ENCODE measurements around the gene CFAP410. TPM values are rescaled to one million over a fixed set of nuclear protein-coding genes. Genes with fewer than 3 reads are reported as not detected.

Gene CFAP410
- total and polyA plus RNA-seq, 2 of the 13 experiments (the other 11 are each of a cell fraction or from before 2014, with no cell fraction given), result 8.0 to 20.1 TPM

DNA sequence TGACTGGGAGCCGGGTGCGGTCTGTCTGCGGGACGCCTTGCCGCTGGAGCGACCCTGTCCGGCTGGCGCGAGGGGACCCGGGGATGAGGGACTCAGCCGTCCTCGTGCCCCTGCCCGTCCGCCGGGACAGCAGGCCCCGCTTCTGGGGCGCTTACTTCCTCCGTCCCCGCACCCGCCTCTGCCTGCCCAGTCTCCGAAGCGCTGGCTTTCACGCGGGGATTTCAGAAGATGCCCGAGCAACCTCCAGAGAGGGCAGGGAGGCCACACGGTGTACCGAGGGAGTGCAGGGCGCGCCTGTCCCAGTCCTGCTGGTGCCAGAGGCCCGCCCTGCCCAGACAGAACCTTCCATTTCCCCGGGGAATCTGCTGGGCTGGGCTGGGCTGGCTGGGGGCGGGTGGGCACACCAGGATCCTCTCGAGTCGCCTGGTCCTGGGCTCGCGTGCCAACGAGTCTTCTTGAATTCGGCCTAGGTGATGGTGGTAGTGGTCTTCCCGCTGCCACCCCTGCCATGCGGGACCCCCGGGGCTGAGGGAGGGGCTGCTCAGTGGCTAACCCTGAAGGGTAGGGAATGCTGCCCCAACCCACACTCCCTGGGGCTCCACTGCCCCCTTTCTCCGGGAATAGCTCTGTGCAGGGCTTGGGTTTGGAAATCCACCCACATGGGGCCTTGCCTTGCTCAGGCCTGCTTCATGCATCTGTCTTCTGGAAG lies 11.7 kb upstream of the CFAP410 start (continued):
- no peak for TF ChIP-seq CAMTA2 (CRISPR knock-in tag; IDR thresholded peaks at IDR 0.05; ENCODE audit: borderline replicate concordance)
- TF ChIP-seq, protein P1, sequence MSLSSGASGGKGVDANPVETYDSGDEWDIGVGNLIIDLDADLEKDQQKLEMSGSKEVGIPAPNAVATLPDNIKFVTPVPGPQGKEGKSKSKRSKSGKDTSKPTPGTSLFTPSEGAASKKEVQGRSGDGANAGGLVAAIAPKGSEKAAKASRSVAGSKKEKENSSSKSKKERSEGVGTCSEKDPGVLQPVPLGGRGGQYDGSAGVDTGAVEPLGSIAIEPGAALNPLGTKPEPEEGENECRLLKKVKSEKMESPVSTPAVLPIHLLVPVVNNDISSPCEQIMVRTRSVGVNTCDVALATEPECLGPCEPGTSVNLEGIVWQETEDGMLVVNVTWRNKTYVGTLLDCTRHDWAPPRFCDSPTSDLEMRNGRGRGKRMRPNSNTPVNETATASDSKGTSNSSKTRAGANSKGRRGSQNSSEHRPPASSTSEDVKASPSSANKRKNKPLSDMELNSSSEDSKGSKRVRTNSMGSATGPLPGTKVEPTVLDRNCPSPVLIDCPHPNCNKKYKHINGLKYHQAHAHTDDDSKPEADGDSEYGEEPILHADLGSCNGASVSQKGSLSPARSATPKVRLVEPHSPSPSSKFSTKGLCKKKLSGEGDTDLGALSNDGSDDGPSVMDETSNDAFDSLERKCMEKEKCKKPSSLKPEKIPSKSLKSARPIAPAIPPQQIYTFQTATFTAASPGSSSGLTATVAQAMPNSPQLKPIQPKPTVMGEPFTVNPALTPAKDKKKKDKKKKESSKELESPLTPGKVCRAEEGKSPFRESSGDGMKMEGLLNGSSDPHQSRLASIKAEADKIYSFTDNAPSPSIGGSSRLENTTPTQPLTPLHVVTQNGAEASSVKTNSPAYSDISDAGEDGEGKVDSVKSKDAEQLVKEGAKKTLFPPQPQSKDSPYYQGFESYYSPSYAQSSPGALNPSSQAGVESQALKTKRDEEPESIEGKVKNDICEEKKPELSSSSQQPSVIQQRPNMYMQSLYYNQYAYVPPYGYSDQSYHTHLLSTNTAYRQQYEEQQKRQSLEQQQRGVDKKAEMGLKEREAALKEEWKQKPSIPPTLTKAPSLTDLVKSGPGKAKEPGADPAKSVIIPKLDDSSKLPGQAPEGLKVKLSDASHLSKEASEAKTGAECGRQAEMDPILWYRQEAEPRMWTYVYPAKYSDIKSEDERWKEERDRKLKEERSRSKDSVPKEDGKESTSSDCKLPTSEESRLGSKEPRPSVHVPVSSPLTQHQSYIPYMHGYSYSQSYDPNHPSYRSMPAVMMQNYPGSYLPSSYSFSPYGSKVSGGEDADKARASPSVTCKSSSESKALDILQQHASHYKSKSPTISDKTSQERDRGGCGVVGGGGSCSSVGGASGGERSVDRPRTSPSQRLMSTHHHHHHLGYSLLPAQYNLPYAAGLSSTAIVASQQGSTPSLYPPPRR (CRISPR knock-in tag; IDR thresholded peaks at IDR 0.05; ENCODE audit: borderline replicate concordance), result no peak
- TF ChIP-seq ZBTB7B (CRISPR knock-in tag; IDR thresholded peaks at IDR 0.05), result no peak
- TF ChIP-seq ZNF510 (CRISPR knock-in tag; IDR thresholded peaks at IDR 0.05; ENCODE audit: low read depth), result no peak
- TF ChIP-seq, protein P2, sequence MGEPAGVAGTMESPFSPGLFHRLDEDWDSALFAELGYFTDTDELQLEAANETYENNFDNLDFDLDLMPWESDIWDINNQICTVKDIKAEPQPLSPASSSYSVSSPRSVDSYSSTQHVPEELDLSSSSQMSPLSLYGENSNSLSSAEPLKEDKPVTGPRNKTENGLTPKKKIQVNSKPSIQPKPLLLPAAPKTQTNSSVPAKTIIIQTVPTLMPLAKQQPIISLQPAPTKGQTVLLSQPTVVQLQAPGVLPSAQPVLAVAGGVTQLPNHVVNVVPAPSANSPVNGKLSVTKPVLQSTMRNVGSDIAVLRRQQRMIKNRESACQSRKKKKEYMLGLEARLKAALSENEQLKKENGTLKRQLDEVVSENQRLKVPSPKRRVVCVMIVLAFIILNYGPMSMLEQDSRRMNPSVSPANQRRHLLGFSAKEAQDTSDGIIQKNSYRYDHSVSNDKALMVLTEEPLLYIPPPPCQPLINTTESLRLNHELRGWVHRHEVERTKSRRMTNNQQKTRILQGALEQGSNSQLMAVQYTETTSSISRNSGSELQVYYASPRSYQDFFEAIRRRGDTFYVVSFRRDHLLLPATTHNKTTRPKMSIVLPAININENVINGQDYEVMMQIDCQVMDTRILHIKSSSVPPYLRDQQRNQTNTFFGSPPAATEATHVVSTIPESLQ (CRISPR knock-in tag; conservative IDR thresholded peaks at IDR 0.05), result no peak
- TF ChIP-seq GPN1 (CRISPR knock-in tag; IDR thresholded peaks at IDR 0.05; ENCODE audit: borderline replicate concordance), result no peak
- TF ChIP-seq PPARG (CRISPR knock-in tag; conservative IDR thresholded peaks at IDR 0.05), result no peak
